Measurements from ENCODE around the gene TBC1D22B. TPM values are rescaled to one million over a fixed set of nuclear protein-coding genes. Genes with fewer than 3 reads are reported as not detected.

TBC1D22B gene
- polyA plus RNA-seq, 2 of the 4 experiments (the other 2 are of a cell fraction) = 5.7 to 6.4 TPM

GRCh38 chr6:37221585-37222124, 35.9 kb upstream of the TBC1D22B start (continued):
- no peak for TF ChIP-seq RFX5 (IDR thresholded peaks at IDR 0.05)
- TF ChIP-seq NPAS2 (CRISPR knock-in tag; IDR thresholded peaks at IDR 0.05; ENCODE audit: borderline replicate concordance) = no peak

GRCh38 chr6:37222125-37222967, 35.2 kb upstream of the TBC1D22B start:
- CTCF ChIA-PET = interaction anchor here (0.8 to 3.9 kb wide), 6 partner anchors 12 to 456 kb away, joined by 3 to 19 read pairs (median 3); no protein-coding TSS in a partner anchor
- ATAC-seq = peak; percentile 97 to 98
- WGBS (ENCODE audit: missing lambda C conversion rate) = 3% methylated on average over 7 of the region's 39 CpGs
- peaks cover 13% of the 10 kb centered on the region; the same call in 2 of the 3 replicates for H3K4me1 ChIP-seq
- H3K9me3 ChIP-seq = no peaks in the 10 kb centered on the region
- peak overlapping the region; percentile 52 for H3K4me3 ChIP-seq
- no peak for FAIRE-seq
- DNase-seq (ENCODE audit: low read depth in 1 of 2, low spot score in 1 of 2) = peak; percentile 77 to 91
- H3K4me2 ChIP-seq = peak overlapping the region; percentile 70
- TF ChIP-seq TP53 (CRISPR knock-in tag; IDR thresholded peaks at IDR 0.05) (no peak), MAX (IDR thresholded peaks at IDR 0.05) (0 out of 2 replicates have a peak, but pooled peaks have one; percentile 21), POLR2A (IDR thresholded peaks at IDR 0.05; ENCODE audit: low read length) (peak; percentile 42; the same call in 1 of the 2 replicates)
- POLR2A ChIA-PET = interaction anchor here (0.7 to 1.4 kb wide), 2 partner anchors 20 to 164 kb away, joined by 3 to 6 read pairs; no protein-coding TSS in a partner anchor
- peak overlapping the region; percentile 75 to 87 for H3K27ac ChIP-seq

- DNase-seq (ENCODE audit: low read depth in 1 of 2, low spot score in 1 of 2) = no peak
- FAIRE-seq = no peak
- ATAC-seq = no peak
- H3K4me1 ChIP-seq = peaks cover 13% of the 10 kb centered on the region; the same call in 2 of the 3 replicates
- no peaks in the 10 kb centered on the region for H3K9me3 ChIP-seq
- CTCF ChIA-PET = interaction anchor here (1.0 to 1.2 kb wide), 3 partner anchors 13 to 202 kb away, joined by 3 to 5 read pairs (median 3); no protein-coding TSS in a partner anchor
- H3K4me3 ChIP-seq = peak overlapping the region; percentile 52
- TF ChIP-seq JUN (IDR thresholded peaks at IDR 0.05) (no peak), RCOR1 (IDR thresholded peaks at IDR 0.05; ENCODE audit: low read depth, low read length) (no peak), MYC (IDR thresholded peaks at IDR 0.05; ENCODE audit: borderline replicate concordance, low read length) (no peak), USF2 (IDR thresholded peaks at IDR 0.05) (no peak), CHD2 (IDR thresholded peaks at IDR 0.05; ENCODE audit: low read length, partially characterized antibody) (no peak), EP300 (IDR thresholded peaks at IDR 0.05) (no peak), PHF8 (IDR thresholded peaks at IDR 0.05; ENCODE audit: borderline replicate concordance, low read depth) (no peak)
- peak overlapping the region; percentile 75 to 87; a peak in 3 of 6 replicates for H3K27ac ChIP-seq
- POLR2A ChIA-PET = interaction anchor here (0.7 to 1.4 kb wide), 2 partner anchors 20 to 165 kb away, joined by 3 to 6 read pairs; no protein-coding TSS in a partner anchor
- H3K4me2 ChIP-seq = peak overlapping the region; percentile 70
Measured at GRCh38 chr6:37222992-37223391, 34.6 kb upstream of the TBC1D22B start.

- FAIRE-seq (no peak), ATAC-seq (no peak), DNase-seq (ENCODE audit: low read depth in 1 of 2, low spot score in 1 of 2) (no peak)
- H3K27ac ChIP-seq = no peak overlapping the region
- WGBS (ENCODE audit: missing lambda C conversion rate) = 62% methylated on average over 5 of the region's 5 CpGs
- no peak overlapping the region for H3K4me3 ChIP-seq
- H3K4me2 ChIP-seq = no peak overlapping the region
- H3K9me3 ChIP-seq = no peaks in the 10 kb centered on the region
- CTCF ChIA-PET = interaction anchor here (1.4 to 2.6 kb wide), 3 partner anchors 16 to 207 kb away, joined by 6 to 15 read pairs (median 6); no protein-coding TSS in a partner anchor
- H3K4me1 ChIP-seq = peaks cover 13% of the 10 kb centered on the region; the same call in 2 of the 3 replicates
- POLR2A ChIA-PET = no interaction called here
- TF ChIP-seq BHLHE40 (IDR thresholded peaks at IDR 0.05; ENCODE audit: low read depth, low read length) = no peak
- TF ChIP-seq POLR2AphosphoS2 (conservative IDR thresholded peaks at IDR 0.05; ENCODE audit: low read length) = no peak
- no peak for TF ChIP-seq CTCF (IDR thresholded peaks at IDR 0.05)
- TF ChIP-seq CEBPB (IDR thresholded peaks at IDR 0.05) = no peak
- TF ChIP-seq ZNF302 (CRISPR knock-in tag; IDR thresholded peaks at IDR 0.05) = no peak
- TF ChIP-seq MAX (IDR thresholded peaks at IDR 0.05) = no peak
- TF ChIP-seq NPAS2 (CRISPR knock-in tag; IDR thresholded peaks at IDR 0.05; ENCODE audit: borderline replicate concordance) = no peak
- TF ChIP-seq PHF8 (IDR thresholded peaks at IDR 0.05; ENCODE audit: borderline replicate concordance, low read depth) = no peak
- no peak for TF ChIP-seq CHD4 (IDR thresholded peaks at IDR 0.05; ENCODE audit: borderline replicate concordance)
- no peak for TF ChIP-seq HEYL (CRISPR knock-in tag; IDR thresholded peaks at IDR 0.05)
- TF ChIP-seq RNF2 (IDR thresholded peaks at IDR 0.05; ENCODE audit: borderline replicate concordance, low read depth) = no peak
- no peak for TF ChIP-seq CBX8 (IDR thresholded peaks at IDR 0.05)
- TF ChIP-seq GATA3 (IDR thresholded peaks at IDR 0.05; ENCODE audit: borderline replicate concordance) = no peak
- no peak for TF ChIP-seq MAZ (IDR thresholded peaks at IDR 0.05; ENCODE audit: borderline replicate concordance, low read depth, low read length)
- TF ChIP-seq SREBF2 (IDR thresholded peaks at IDR 0.05) = no peak
Measured at GRCh38 chr6:37225350-37226169, 32.0 kb upstream of the TBC1D22B start.
